CD14-positive monocyte (primary cell): ENCODE results near the gene TLR6. TPM values are rescaled to one million over a fixed set of nuclear protein-coding genes. Genes with fewer than 3 reads are reported as not detected.

Experiments used
- DNase-seq, 3 donors: peaks; one replicate each; pipeline ENCODE4 v3.0.0-alpha.2; 2011 to 2022
- H2AFZ ChIP-seq: 2 replicates; pipeline ENCODE4 v1.6.0; 2012; ENCODE audit warnings: mild to moderate bottlenecking, low read depth, low read length, inconsistent platforms; ENCODE audit not compliant: insufficient read depth, poor library complexity, severe bottlenecking
- H3K27ac ChIP-seq, 2 donors: 1 replicate in 1 of 2; 2 replicates in 1 of 2; pipeline ENCODE4 v1.5.1; 2012 to 2013; ENCODE audit warnings: low read length in 2 of 2, control low read depth in 1 of 2, inconsistent platforms in 1 of 2, low read depth in 1 of 2, mild to moderate bottlenecking in 1 of 2
- H3K27me3 ChIP-seq, 2 donors: one replicate each; pipeline versions ENCODE4 v1.6.0 to v1.6.1; 2011 to 2013; ENCODE audit warnings: low read length in 2 of 2; ENCODE audit not compliant: control insufficient read depth in 2 of 2, insufficient read depth in 2 of 2
- H3K36me3 ChIP-seq, 2 donors: replicated peaks in 1 of 2; 1 replicate in 1 of 2; 2 replicates in 1 of 2; pipeline versions ENCODE4 v1.5.1 to v1.6.1; 2012 to 2013; ENCODE audit warnings: low read length in 2 of 2, control low read depth in 1 of 2, inconsistent platforms in 1 of 2, mild to moderate bottlenecking in 1 of 2; ENCODE audit not compliant: insufficient read depth in 2 of 2, control insufficient read depth in 1 of 2
- H3K4me1 ChIP-seq, 2 donors: 1 replicate in 1 of 2; 2 replicates in 1 of 2; pipeline versions ENCODE4 v1.5.1 to v1.6.1; 2012 to 2013; ENCODE audit warnings: low read length in 2 of 2, control low read depth in 1 of 2, inconsistent platforms in 1 of 2, mild to moderate bottlenecking in 1 of 2, moderate library complexity in 1 of 2; ENCODE audit not compliant: insufficient read depth in 2 of 2, control insufficient read depth in 1 of 2
- H3K4me2 ChIP-seq: replicated peaks from 2 replicates; pipeline ENCODE3; 2012; ENCODE audit warnings: low read length, moderate library complexity, mild to moderate bottlenecking; ENCODE audit not compliant: poor library complexity, severe bottlenecking; ENCODE audit errors: extremely low read depth
- H3K4me3 ChIP-seq, 3 experiments: fragments of 200-600 bp in 1 of 3; sonication (generic) in 1 of 3; replicated peaks in 1 of 3; 1 replicate in 2 of 3; 2 replicates in 1 of 3; pipeline ENCODE4 v1.5.1; 2011 to 2013; ENCODE audit warnings: low read length in 3 of 3, mild to moderate bottlenecking in 3 of 3, control low read depth in 2 of 3, low read depth in 2 of 3, inconsistent platforms in 1 of 3, moderate library complexity in 1 of 3
- H3K79me2 ChIP-seq: 2 replicates; pipeline ENCODE4 v1.6.0; 2012; ENCODE audit warnings: mild to moderate bottlenecking, control low read depth, inconsistent platforms, low read length, moderate library complexity; ENCODE audit not compliant: insufficient read depth
- H3K9ac ChIP-seq: 2 replicates; pipeline ENCODE4 v1.6.0; 2017; ENCODE audit warnings: low read length, mild to moderate bottlenecking; ENCODE audit not compliant: insufficient read depth, poor library complexity, severe bottlenecking
- H3K9me3 ChIP-seq, 2 donors: replicated peaks in 1 of 2; 1 replicate in 1 of 2; 2 replicates in 1 of 2; pipeline versions ENCODE4 v1.5.1 to v1.6.1; 2012 to 2013; ENCODE audit warnings: low read length in 2 of 2, control low read depth in 1 of 2; ENCODE audit not compliant: control insufficient read depth in 1 of 2, insufficient read depth in 1 of 2
- H4K20me1 ChIP-seq: 2 replicates; pipeline ENCODE4 v1.6.0; 2012; ENCODE audit warnings: mild to moderate bottlenecking, low read length, control low read depth, moderate library complexity; ENCODE audit not compliant: insufficient read depth
- H3K27ac Mint-ChIP-seq, 7 donors: one replicate each; pipeline ENCODE4 v1.8.0; 2020; ENCODE audit warnings: mild to moderate bottlenecking in 7 of 7, mixed read lengths in 7 of 7, moderate library complexity in 6 of 7, inconsistent platforms in 2 of 7
- H3K27me3 Mint-ChIP-seq, 3 donors: one replicate each; pipeline ENCODE4 v1.8.0; 2021 to 2022; ENCODE audit warnings: low read depth in 3 of 3, mild to moderate bottlenecking in 3 of 3, mixed read lengths in 3 of 3, moderate library complexity in 3 of 3, inconsistent platforms in 1 of 3
- H3K36me3 Mint-ChIP-seq, 2 donors: one replicate each; pipeline ENCODE4 v1.8.0; 2020; ENCODE audit warnings: mixed read lengths in 2 of 2, inconsistent platforms in 1 of 2, mild to moderate bottlenecking in 1 of 2
- H3K4me1 Mint-ChIP-seq: one replicate; pipeline ENCODE4 v1.8.0; 2020; ENCODE audit warnings: mild to moderate bottlenecking, mixed read lengths
- H3K4me3 Mint-ChIP-seq, 2 donors: one replicate each; pipeline ENCODE4 v1.8.0; 2020; ENCODE audit warnings: mild to moderate bottlenecking in 2 of 2, mixed read lengths in 2 of 2, moderate library complexity in 1 of 2
- H3K9me3 Mint-ChIP-seq, 7 donors: one replicate each; pipeline ENCODE4 v1.8.0; 2020 to 2022; ENCODE audit warnings: mixed read lengths in 7 of 7, mild to moderate bottlenecking in 6 of 7, moderate library complexity in 6 of 7, inconsistent platforms in 2 of 7
- WGBS: methylation state at CpG from one replicate; pipeline ENCODE4 v1.1.5; 2013; ENCODE audit warnings: missing lambda C conversion rate; ENCODE audit not compliant: insufficient coverage; 5-methylcytosine and 5-hydroxymethylcytosine counted together
- intact Hi-C, 2 donors: fragments of 100-400 bp; cut with micrococcal nuclease; formaldehyde crosslinking; loops; one replicate each; pipeline versions ENCODE4 v1.15.0 to v1.15.1; 2023
- polyA plus RNA-seq, 3 donors: library from polyadenylated mRNA; depleted of rRNA in 1 of 3; unstranded in 2 of 3; stranded (reverse) in 1 of 3; fragments of 300-500 nt in 2 of 3; fragments of >200 nt in 1 of 3; fragmentation: Illumina TruSeq in 2 of 3; gene quantifications; 1 replicate in 2 of 3; 2 replicates in 1 of 3; pipeline ENCODE4 v1.2.3, GENCODE V29; 2012 to 2021
- TF ChIP-seq, protein P1 (sequence below): fragments of 200-600 bp; IDR thresholded peaks from one replicate; pipeline ENCODE4 v1.8.0; 2022; ENCODE audit warnings: antibody characterized with exemption, mild to moderate bottlenecking

The TLR6 gene
- polyA plus RNA-seq, 3 donors = 7.7 to 12.7 (median 11.5) TPM

DNA sequence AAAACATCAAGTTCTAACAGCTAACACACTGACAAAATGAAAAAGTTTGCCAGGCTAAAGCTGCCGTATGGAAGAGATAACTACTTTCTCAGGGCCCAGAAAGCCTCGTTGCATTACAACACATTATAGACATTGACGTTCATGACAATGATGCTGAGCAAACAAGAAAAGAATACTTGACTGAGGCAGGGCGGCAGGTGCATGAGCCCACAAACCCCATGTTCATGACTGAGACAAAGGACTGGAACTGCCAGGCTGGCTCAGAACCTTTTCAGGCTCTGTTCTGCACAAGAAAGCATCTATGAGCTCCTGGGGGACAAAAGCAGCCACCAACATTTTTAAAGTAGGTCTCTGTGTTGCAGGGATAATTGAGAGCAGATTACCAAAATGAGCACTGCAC lies 13.6 kb downstream of the TLR6 start:
- H3K4me1 ChIP-seq = peaks cover 13 to 21% of the 10 kb centered on the region in 2 donors
- intact Hi-C loops = no loop called here
- Mint-ChIP-seq H3K36me3 (peaks cover 43 to 65% of the 10 kb centered on the region in 2 donors), H3K27ac (peak overlapping the region in 1 of 7 donors; percentile 24), H3K4me3 (no peak overlapping the region), H3K4me1 (peaks cover 31% of the 10 kb centered on the region), H3K27me3 (peaks cover 0 to 1% (median 0%) of the 10 kb centered on the region in 3 donors), H3K9me3 (peaks cover 0 to 7% (median 3%) of the 10 kb centered on the region in 7 donors)
- WGBS = 95% methylated on average over 4 of the region's 4 CpGs
- TF ChIP-seq, protein P1, sequence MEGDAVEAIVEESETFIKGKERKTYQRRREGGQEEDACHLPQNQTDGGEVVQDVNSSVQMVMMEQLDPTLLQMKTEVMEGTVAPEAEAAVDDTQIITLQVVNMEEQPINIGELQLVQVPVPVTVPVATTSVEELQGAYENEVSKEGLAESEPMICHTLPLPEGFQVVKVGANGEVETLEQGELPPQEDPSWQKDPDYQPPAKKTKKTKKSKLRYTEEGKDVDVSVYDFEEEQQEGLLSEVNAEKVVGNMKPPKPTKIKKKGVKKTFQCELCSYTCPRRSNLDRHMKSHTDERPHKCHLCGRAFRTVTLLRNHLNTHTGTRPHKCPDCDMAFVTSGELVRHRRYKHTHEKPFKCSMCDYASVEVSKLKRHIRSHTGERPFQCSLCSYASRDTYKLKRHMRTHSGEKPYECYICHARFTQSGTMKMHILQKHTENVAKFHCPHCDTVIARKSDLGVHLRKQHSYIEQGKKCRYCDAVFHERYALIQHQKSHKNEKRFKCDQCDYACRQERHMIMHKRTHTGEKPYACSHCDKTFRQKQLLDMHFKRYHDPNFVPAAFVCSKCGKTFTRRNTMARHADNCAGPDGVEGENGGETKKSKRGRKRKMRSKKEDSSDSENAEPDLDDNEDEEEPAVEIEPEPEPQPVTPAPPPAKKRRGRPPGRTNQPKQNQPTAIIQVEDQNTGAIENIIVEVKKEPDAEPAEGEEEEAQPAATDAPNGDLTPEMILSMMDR = no peak
- H3K4me2 ChIP-seq = no peak overlapping the region
- no peak overlapping the region for H3K27ac ChIP-seq
- H4K20me1 ChIP-seq = peaks cover 67% of the 10 kb centered on the region
- H3K9me3 ChIP-seq = no peaks in the 10 kb centered on the region
- H3K79me2 ChIP-seq = peaks cover 90% of the 10 kb centered on the region
- no peak for DNase-seq
- no peak overlapping the region for H2AFZ ChIP-seq
- peaks cover 20 to 54% of the 10 kb centered on the region in 2 donors for H3K36me3 ChIP-seq
- H3K4me3 ChIP-seq = no peak overlapping the region
- H3K9ac ChIP-seq = no peak overlapping the region
- no peaks in the 10 kb centered on the region for H3K27me3 ChIP-seq

GRCh38 chr4:38837849-38838248 lies 18.8 kb downstream of the TLR6 start:
- Mint-ChIP-seq H3K27ac (peak overlapping the region in 4 of 7 donors; percentile 5 to 37 (median 22)), H3K36me3 (peaks cover 55 to 80% of the 10 kb centered on the region in 2 donors), H3K27me3 (peaks cover 0 to 2% (median 1%) of the 10 kb centered on the region in 3 donors), H3K4me1 (peaks cover 24% of the 10 kb centered on the region), H3K9me3 (peaks cover 17 to 40% (median 23%) of the 10 kb centered on the region in 7 donors), H3K4me3 (no peak overlapping the region)
- Histone ChIP-seq H3K9me3 (peaks cover 8 to 16% of the 10 kb centered on the region in 2 donors), H3K27me3 (no peaks in the 10 kb centered on the region), H2AFZ (no peak overlapping the region), H4K20me1 (peaks cover 55% of the 10 kb centered on the region), H3K4me2 (no peak overlapping the region), H3K4me1 (peaks cover 1 to 15% of the 10 kb centered on the region in 2 donors), H3K36me3 (peaks cover 7 to 50% of the 10 kb centered on the region in 2 donors), H3K27ac (peak overlapping the region in 1 of 2 donors; percentile 33), H3K4me3 (no peak overlapping the region), H3K9ac (no peak overlapping the region), H3K79me2 (peaks cover 95% of the 10 kb centered on the region)
- TF ChIP-seq, protein P1 = no peak
- intact Hi-C loops = no loop called here
- no CpG with 5 or more reads among the region's 2 CpGs for WGBS
- peak in 1 of 3 donors; percentile 39 for DNase-seq
